ENCODE results near the gene NDUFV2. TPM values are rescaled to one million over a fixed set of nuclear protein-coding genes. Genes with fewer than 3 reads are reported as not detected.

Gene NDUFV2
- total and polyA plus RNA-seq, 2 of the 13 experiments (the other 11 are each of a cell fraction or from before 2014, with no cell fraction given) = 216 to 299 TPM

GRCh38 chr18:9057646-9058045, 44.9 kb upstream of the NDUFV2 start (continued):
- TF ChIP-seq ZFP62 (CRISPR knock-in tag; IDR thresholded peaks at IDR 0.05) (no peak), RAD21 (CRISPR knock-in tag; IDR thresholded peaks at IDR 0.05) (no peak), HES4 (CRISPR knock-in tag; IDR thresholded peaks at IDR 0.05; ENCODE audit: borderline replicate concordance) (no peak), USF2 (IDR thresholded peaks at IDR 0.05; ENCODE audit: low read depth, low read length) (peak; percentile 65), USF2 (CRISPR knock-in tag; IDR thresholded peaks at IDR 0.05; ENCODE audit: borderline replicate concordance) (no peak; the same call in 1 of the 2 replicates)

GRCh38 chr18:9058406-9058805, 44.1 kb upstream of the NDUFV2 start:
- Histone ChIP-seq H3K36me3 (replicated peaks in 1 of 2; ENCODE audit: control insufficient read depth in 1 of 2, insufficient read depth in 2 of 2, low read length in 2 of 2) (no peaks in the 10 kb centered on the region), H3K9ac (ENCODE audit: insufficient read depth, low read depth, low read length) (no peak overlapping the region), H3K27me3 (ENCODE audit: control insufficient read depth in 1 of 2, insufficient read depth in 2 of 2, low read length in 2 of 2) (no peaks in the 10 kb centered on the region; a peak in 1 of 5 replicates), H2AFZ (ENCODE audit: low read length) (peak overlapping the region; percentile 25), H4K20me1 (ENCODE audit: insufficient read depth, low read length) (no peaks in the 10 kb centered on the region), H3K79me2 (ENCODE audit: insufficient read depth, low read length) (no peaks in the 10 kb centered on the region), H3K4me1 (ENCODE audit: insufficient read depth, low read length) (peaks cover 14% of the 10 kb centered on the region), H3K9me3 (ENCODE audit: low read length) (peaks cover 2% of the 10 kb centered on the region; the same call in 1 of the 2 replicates), H3K4me3 (replicated peaks in 1 of 3; ENCODE audit: insufficient read depth in 1 of 3, low read depth in 2 of 3, low read length in 3 of 3) (no peak overlapping the region), H3K27ac (ENCODE audit: extremely low read length, insufficient read depth, low read length) (no peak overlapping the region), H3K4me2 (ENCODE audit: low read depth, low read length) (peak overlapping the region; percentile 25)
- FAIRE-seq = no peak
- intact Hi-C loops (cut with micrococcal nuclease; ENCODE audit: unreplicated experiment) (no loop called here), in situ Hi-C loops (cut with HindIII; ENCODE audit: extremely low pct_ligation_motif_present, low pct_unique_long_range_greater_than_20kb) (loop anchor here (25.0 kb wide), 1 partner anchor 279 kb away; the partner anchor contains the start of gene TWSG1)
- ChIA-PET POLR2A (no interaction called here), CTCF (ENCODE audit: low intra/inter-chr PET ratio, low total read pairs) (no interaction called here)
- ATAC-seq = peak; percentile 37
- no TSS peak for BruUV-seq (replicated peaks)
- TF ChIP-seq SAP130 (CRISPR knock-in tag; IDR thresholded peaks at IDR 0.05; ENCODE audit: low read depth) = no peak
- TF ChIP-seq TAF1 (CRISPR knock-in tag; IDR thresholded peaks at IDR 0.05) = no peak
- DNase-seq (ENCODE audit: low spot score) = no peak
- 16% methylated on average over 4 of the region's 4 CpGs for WGBS (ENCODE audit: low lambda C conversion rate)
